PC-3 (cell line): Measurements from ENCODE around the gene SPRR5. TPM values are rescaled to one million over a fixed set of nuclear protein-coding genes. Genes with fewer than 3 reads are reported as not detected.

Source experiments
- ATAC-seq: fragments of 200-7000 bp; cut with Tn5 transposase; 2 replicates; pipeline ENCODE4 v1.9.1; 2020; ENCODE audit warnings: mild to moderate bottlenecking, moderate library complexity
- BruUV-seq: library from RNA; stranded (reverse); fragments of 400-500 nt; replicated peaks from 2 replicates; lab custom pipeline; 2021; lab: Mats Ljungman, UMichigan
- CTCF ChIA-PET: fragments of 300-600 bp; sonication (Branson Sonifier 250); formaldehyde crosslinking; loops from one replicate; lab custom pipeline; 2022; ENCODE audit warnings: antibody characterized with exemption; lab: Charles Lee
- POLR2A ChIA-PET: fragments of 300-600 bp; sonication (Branson Sonifier 250); formaldehyde crosslinking; loops from one replicate; lab custom pipeline; 2022; ENCODE audit warnings: antibody characterized with exemption; ENCODE audit not compliant: unreplicated experiment; lab: Charles Lee
- DNase-seq: peaks from one replicate; pipeline ENCODE4 v3.0.0-alpha.2; 2015
- H2AFZ ChIP-seq: fragments of 300-600 bp; sonication (generic); 2 replicates; pipeline ENCODE4 v1.6.0; 2016; ENCODE audit warnings: antibody characterized with exemption, low read length
- H3F3A ChIP-seq: fragments of 300-600 bp; sonication (generic); one replicate; pipeline ENCODE4 v1.6.0; 2017; ENCODE audit warnings: antibody characterized with exemption, low read length, control low read depth, mild to moderate bottlenecking; ENCODE audit not compliant: unreplicated experiment
- H3K27ac ChIP-seq: fragments of 300-600 bp; sonication (generic); 2 replicates; pipeline ENCODE4 v1.5.1; 2016; ENCODE audit warnings: mild to moderate bottlenecking, low read length
- H3K27me3 ChIP-seq: fragments of 300-600 bp; sonication (generic); 2 replicates; pipeline ENCODE4 v1.6.1; 2016; ENCODE audit warnings: low read length, mixed read lengths
- H3K36me3 ChIP-seq: fragments of 300-600 bp; sonication (generic); 2 replicates; pipeline ENCODE4 v1.6.1; 2016; ENCODE audit warnings: low read depth, mixed run types, low read length, mixed read lengths
- H3K4me1 ChIP-seq: fragments of 300-600 bp; sonication (generic); 2 replicates; pipeline ENCODE4 v1.5.1; 2016; ENCODE audit warnings: low read length; ENCODE audit not compliant: insufficient read depth
- H3K4me2 ChIP-seq: fragments of 300-600 bp; sonication (generic); 2 replicates; pipeline ENCODE4 v1.6.0; 2016; ENCODE audit warnings: low read length
- H3K4me3 ChIP-seq: fragments of 300-600 bp; sonication (generic); 2 replicates; pipeline ENCODE4 v1.5.1; 2016; ENCODE audit warnings: mild to moderate bottlenecking, low read length, mixed read lengths
- H3K79me2 ChIP-seq: fragments of 300-600 bp; sonication (generic); 2 replicates; pipeline ENCODE4 v1.6.1; 2017; ENCODE audit warnings: low read length, mixed read lengths
- H3K9ac ChIP-seq: fragments of 300-600 bp; sonication (generic); 2 replicates; pipeline ENCODE4 v1.6.0; 2016; ENCODE audit warnings: mild to moderate bottlenecking, low read length
- H3K9me2 ChIP-seq: fragments of 300-600 bp; sonication (generic); replicated peaks from 2 replicates; pipeline ENCODE4 v1.6.1; 2016; ENCODE audit warnings: mixed run types, low read length, mixed read lengths
- H3K9me3 ChIP-seq: fragments of 300-600 bp; sonication (generic); 2 replicates; pipeline ENCODE4 v1.6.1; 2016; ENCODE audit warnings: low read length, mixed read lengths
- H4K20me1 ChIP-seq: fragments of 300-600 bp; sonication (generic); 2 replicates; pipeline ENCODE4 v1.6.1; 2016; ENCODE audit warnings: low read length, mixed read lengths
- CTCF ChIP-seq: fragments of 300-600 bp; sonication (generic); conservative IDR thresholded peaks from 2 replicates; pipeline ENCODE4 v1.5.1; 2017; ENCODE audit warnings: antibody characterized with exemption, low read depth, mild to moderate bottlenecking, low read length
- EZH2 ChIP-seq: fragments of 300-600 bp; sonication (generic); IDR thresholded peaks from one replicate; pipeline ENCODE4 v1.6.1; 2017; ENCODE audit warnings: antibody characterized with exemption, mild to moderate bottlenecking, low read length; ENCODE audit not compliant: unreplicated experiment
- EZH2phosphoT487 ChIP-seq: fragments of 300-600 bp; sonication (generic); IDR thresholded peaks from 2 replicates; pipeline ENCODE4 v1.6.1; 2018; ENCODE audit warnings: mild to moderate bottlenecking, antibody characterized with exemption, low read length, borderline replicate concordance
- intact Hi-C: fragments of 100-400 bp; cut with micrococcal nuclease; formaldehyde crosslinking; loops from 2 replicates; pipeline ENCODE4 v1.9.0; 2023
- total RNA-seq: library from RNA; depleted of rRNA; stranded (reverse); fragments of >200 nt; gene quantifications from 2 replicates; pipeline ENCODE4 v1.2.3, GENCODE V29; 2014

SPRR5 gene
- total RNA-seq, 1 experiment from 2014 or later, result not detected

GRCh38 chr1:152983743-152984142 is 36.7 kb downstream of the SPRR5 start, which contains the start of gene SPRR1A:
TSS of gene SPRR1A (plus strand) at chr1:152984081. CDS start at chr1:152985231, 1,150 bp downstream.
- intact Hi-C loops, result no loop called here
- CTCF ChIA-PET, result no interaction called here

GRCh38 chr1:152986578-152986977 is 39.6 kb downstream of the SPRR5 start:
- Histone ChIP-seq H3F3A (no peaks in the 10 kb centered on the region), H3K27me3 (peaks cover 34% of the 10 kb centered on the region), H3K4me2 (no peak overlapping the region), H2AFZ (no peak overlapping the region), H3K27ac (no peak overlapping the region), H3K79me2 (no peaks in the 10 kb centered on the region), H3K9me3 (no peaks in the 10 kb centered on the region), H3K9me2 (no peaks in the 10 kb centered on the region), H3K36me3 (no peaks in the 10 kb centered on the region), H3K4me3 (no peak overlapping the region), H4K20me1 (no peaks in the 10 kb centered on the region), H3K9ac (no peak overlapping the region), H3K4me1 (peaks cover 13% of the 10 kb centered on the region)
- POLR2A ChIA-PET, result no interaction called here
- CTCF ChIA-PET, result no interaction called here
- TF ChIP-seq EZH2phosphoT487 (no peak), EZH2 (no peak), CTCF (no peak)
- DNase-seq, result no peak
- intact Hi-C loops, result no loop called here
- no peak for ATAC-seq
- BruUV-seq, result no TSS peak

More at GRCh38 chr1:152983743-152984142, 36.7 kb downstream of the SPRR5 start, which contains the start of gene SPRR1A:
- Histone ChIP-seq H3K27me3 (peaks cover 27% of the 10 kb centered on the region), H4K20me1 (no peaks in the 10 kb centered on the region), H3K4me2 (no peak within 1 kb of the TSS), H2AFZ (no peak within 1 kb of the TSS), H3K9ac (no peak within 1 kb of the TSS), H3K4me1 (peaks cover 13% of the 10 kb centered on the region), H3K36me3 (no peaks in the 10 kb centered on the region), H3K9me2 (no peaks in the 10 kb centered on the region), H3K4me3 (no peak within 1 kb of the TSS), H3F3A (no peaks in the 10 kb centered on the region), H3K9me3 (no peaks in the 10 kb centered on the region), H3K27ac (no peak within 1 kb of the TSS), H3K79me2 (no peaks in the 10 kb centered on the region)
- POLR2A ChIA-PET, result no interaction called here
- peak; percentile 68 for DNase-seq
- ATAC-seq, result no peak; the same call in 1 of the 2 replicates
- no TSS peak for BruUV-seq
- TF ChIP-seq EZH2phosphoT487, result no peak
- no peak for TF ChIP-seq EZH2
- TF ChIP-seq CTCF, result no peak

- intact Hi-C loops, result no loop called here
- Histone ChIP-seq H3K27me3 (peaks cover 66% of the 10 kb centered on the region), H4K20me1 (no peaks in the 10 kb centered on the region), H3K27ac (no peak overlapping the region), H3K36me3 (no peaks in the 10 kb centered on the region), H3K79me2 (no peaks in the 10 kb centered on the region), H2AFZ (no peak overlapping the region), H3K4me2 (no peak overlapping the region), H3K9me3 (no peaks in the 10 kb centered on the region), H3F3A (no peaks in the 10 kb centered on the region), H3K4me3 (no peak overlapping the region), H3K4me1 (no peaks in the 10 kb centered on the region), H3K9me2 (no peaks in the 10 kb centered on the region), H3K9ac (no peak overlapping the region)
- CTCF ChIA-PET, result no interaction called here
- TF ChIP-seq CTCF (no peak), EZH2phosphoT487 (no peak), EZH2 (no peak)
- no TSS peak for BruUV-seq
- ATAC-seq, result no peak
- DNase-seq, result no peak
- POLR2A ChIA-PET, result no interaction called here
Observed at GRCh38 chr1:152993186-152993585, 46.2 kb downstream of the SPRR5 start.
